Heart right ventricle (tissue), 16 donors: ENCODE results near the gene CCR5. TPM values are rescaled to one million over a fixed set of nuclear protein-coding genes. Genes with fewer than 3 reads are reported as not detected.

Source experiments
- ATAC-seq, 8 donors: fragments of 200-7000 bp; cut with Tn5 transposase; one replicate each; pipeline ENCODE4 v1.9.1; 2020; ENCODE audit warnings: mild to moderate bottlenecking in 8 of 8, moderate library complexity in 8 of 8, moderate number of reproducible peaks in 1 of 8
- DNase-seq, 2 donors: peaks; one replicate each; pipeline ENCODE4 v3.0.0-alpha.2; 2020
- H3K27ac ChIP-seq, 10 donors: fragments of 200-600 bp; sonication (generic) in 2 of 10; one replicate each; pipeline versions ENCODE4 v1.5.0 to v1.8.0; 2020 to 2022; ENCODE audit warnings: mild to moderate bottlenecking in 3 of 10
- H3K27me3 ChIP-seq, 7 donors: fragments of 200-600 bp; one replicate each; pipeline ENCODE4 v1.8.0; 2021 to 2022; ENCODE audit warnings: mild to moderate bottlenecking in 2 of 7
- H3K36me3 ChIP-seq, 9 donors: fragments of 200-600 bp; sonication (generic) in 1 of 9; one replicate each; pipeline versions ENCODE4 v1.5.0 to v1.8.0; 2020 to 2022; ENCODE audit warnings: mild to moderate bottlenecking in 2 of 9
- H3K4me1 ChIP-seq, 9 donors: fragments of 200-600 bp; sonication (generic) in 1 of 9; one replicate each; pipeline versions ENCODE4 v1.5.0 to v1.8.0; 2020 to 2022; ENCODE audit warnings: mild to moderate bottlenecking in 4 of 9
- H3K4me3 ChIP-seq, 10 donors: fragments of 200-600 bp; sonication (generic) in 2 of 10; one replicate each; pipeline versions ENCODE4 v1.5.0 to v1.8.0; 2020 to 2022; ENCODE audit warnings: mild to moderate bottlenecking in 7 of 10, moderate library complexity in 2 of 10
- H3K9me3 ChIP-seq, 11 donors: fragments of 200-600 bp in 10 of 11; sonication (generic) in 2 of 11; one replicate each; pipeline versions ENCODE4 v1.5.0 to v1.8.0; 2013 to 2022; ENCODE audit warnings: mild to moderate bottlenecking in 2 of 11, control low read depth in 1 of 11, moderate library complexity in 1 of 11
- WGBS, 2 donors: extraction: QIAGEN DNeasy Blood & Tissue Kit; methylation state at CpG; one replicate each; pipeline ENCODE4 v1.1.7; 2013; ENCODE audit warnings: inconsistent platforms in 1 of 2; 5-methylcytosine and 5-hydroxymethylcytosine counted together
- intact Hi-C, 10 donors: fragments of 100-400 bp; cut with DNase I; formaldehyde crosslinking; loops; one replicate each; pipeline versions ENCODE4 v1.11.1 to v1.14.2; 2022
- polyA plus RNA-seq, 2 donors: library from polyadenylated mRNA; stranded (reverse); fragments of 200-250 nt; gene quantifications; one replicate each; pipeline ENCODE4 v1.2.3, GENCODE V29; 2013
- total RNA-seq, 10 donors: library from RNA; stranded (reverse); fragmentation: NEBNext Ultra II Directional in 3 of 10; extraction: Animal tissue kit (Norgen Biotek cat#: 25700) in 3 of 10; gene quantifications; one replicate each; pipeline versions ENCODE4 v1.2.1 to v1.2.4, GENCODE V29; 2021 to 2023
- TF ChIP-seq, protein P1 (sequence below), 9 donors: fragments of 200-600 bp; sonication (generic) in 2 of 9; IDR thresholded peaks; one replicate each; pipeline versions ENCODE4 v1.5.0 to v1.8.0; 2021 to 2022; ENCODE audit warnings: antibody characterized with exemption in 9 of 9, mild to moderate bottlenecking in 5 of 9, moderate library complexity in 1 of 9
- donor health status: Arrhythmogenic right ventricular cardiomyopathy.
- donor health status: ischemic (EF 13 %, LVEDD 7.1; RV severe dilation, severe dysfunction).
- donor health status: healthy with polysubstance abuse.
- donor health status: DM: no; HTN: yes; CAD: no.
- donor health status: DM: no; HTN: no; CAD: no.
- donor health status: ischemic (EF 25% LVEDD 6.9; RV normal size, moderate dysfunction).
- donor health status: ischemic (EF 25% LVEDD 5.7; RV mildly dilated, moderate dysfunction).
- donor health status: healthy.
- donor health status: DM: yes; HTN: yes; CAD: no.
- donor health status: Ischemic cardiomyopathy.
- donor health status: ischemic (EF 35%, LVEDD 5.7; RV mildly dilated, moderate dysfunction).
- donor health status: nonischemic (EF 11% LVEDD 7.7; RV severe dilation, severe dysfunction).
- donor health status: DM: yes; HTN: yes; CAD: no.
- donor health status: PGD.
- donor health status: ischemic (EF 29% LVEDD 5.4; RV normal size, mild dysfunction).
- donor health status: nonischemic (EF 23%, LVEDD 6.1; RV moderate dilation, normal function).

CCR5 gene
- total and polyA plus RNA-seq, 12 donors, result 0.17 to 7.2 (median 0.37) TPM

DNA sequence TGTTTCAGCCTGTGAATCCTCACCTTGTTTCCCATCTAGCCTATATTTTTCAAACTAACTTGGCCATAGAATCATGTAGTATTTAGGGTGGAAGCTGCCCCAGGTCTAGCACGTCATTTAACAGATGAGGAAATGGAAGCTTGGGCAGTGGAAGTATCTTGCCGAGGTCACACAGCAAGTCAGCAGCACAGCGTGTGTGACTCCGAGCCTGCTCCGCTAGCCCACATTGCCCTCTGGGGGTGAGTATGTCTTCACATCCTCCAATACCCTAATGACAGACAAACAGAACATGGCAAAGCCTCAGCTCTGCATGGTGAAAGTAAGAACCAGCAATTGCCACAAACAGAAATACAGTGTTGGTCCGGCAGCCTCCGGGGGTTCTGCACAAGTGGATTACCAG is 2.2 kb upstream of the CCR5 start:
- Histone ChIP-seq H3K27ac (peak overlapping the region in 1 of 10 donors; percentile 86), H3K4me3 (no peak overlapping the region), H3K9me3 (no peaks in the 10 kb centered on the region), H3K36me3 (no peaks in the 10 kb centered on the region), H3K4me1 (peaks cover 0 to 50% (median 0%) of the 10 kb centered on the region in 9 donors), H3K27me3 (peaks cover 0 to 45% (median 7%) of the 10 kb centered on the region in 7 donors)
- intact Hi-C loops, result loop anchor here in 3 of 10 donors (5.0 to 10.0 kb wide), 3 partner anchors 86 to 281 kb away; no protein-coding TSS in a partner anchor
- WGBS, 2 donors, result 61 to 64% methylated on average over 7 of the region's 7 CpGs
- TF ChIP-seq, protein P1, sequence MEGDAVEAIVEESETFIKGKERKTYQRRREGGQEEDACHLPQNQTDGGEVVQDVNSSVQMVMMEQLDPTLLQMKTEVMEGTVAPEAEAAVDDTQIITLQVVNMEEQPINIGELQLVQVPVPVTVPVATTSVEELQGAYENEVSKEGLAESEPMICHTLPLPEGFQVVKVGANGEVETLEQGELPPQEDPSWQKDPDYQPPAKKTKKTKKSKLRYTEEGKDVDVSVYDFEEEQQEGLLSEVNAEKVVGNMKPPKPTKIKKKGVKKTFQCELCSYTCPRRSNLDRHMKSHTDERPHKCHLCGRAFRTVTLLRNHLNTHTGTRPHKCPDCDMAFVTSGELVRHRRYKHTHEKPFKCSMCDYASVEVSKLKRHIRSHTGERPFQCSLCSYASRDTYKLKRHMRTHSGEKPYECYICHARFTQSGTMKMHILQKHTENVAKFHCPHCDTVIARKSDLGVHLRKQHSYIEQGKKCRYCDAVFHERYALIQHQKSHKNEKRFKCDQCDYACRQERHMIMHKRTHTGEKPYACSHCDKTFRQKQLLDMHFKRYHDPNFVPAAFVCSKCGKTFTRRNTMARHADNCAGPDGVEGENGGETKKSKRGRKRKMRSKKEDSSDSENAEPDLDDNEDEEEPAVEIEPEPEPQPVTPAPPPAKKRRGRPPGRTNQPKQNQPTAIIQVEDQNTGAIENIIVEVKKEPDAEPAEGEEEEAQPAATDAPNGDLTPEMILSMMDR (IDR thresholded peaks at IDR 0.05), result peak in 4 of 9 donors; percentile 21 to 64 (median 25)
- ATAC-seq (peak in 7 of 8 donors; percentile 64 to 85 (median 74)), DNase-seq (peak; percentile 44 to 46)

DNA sequence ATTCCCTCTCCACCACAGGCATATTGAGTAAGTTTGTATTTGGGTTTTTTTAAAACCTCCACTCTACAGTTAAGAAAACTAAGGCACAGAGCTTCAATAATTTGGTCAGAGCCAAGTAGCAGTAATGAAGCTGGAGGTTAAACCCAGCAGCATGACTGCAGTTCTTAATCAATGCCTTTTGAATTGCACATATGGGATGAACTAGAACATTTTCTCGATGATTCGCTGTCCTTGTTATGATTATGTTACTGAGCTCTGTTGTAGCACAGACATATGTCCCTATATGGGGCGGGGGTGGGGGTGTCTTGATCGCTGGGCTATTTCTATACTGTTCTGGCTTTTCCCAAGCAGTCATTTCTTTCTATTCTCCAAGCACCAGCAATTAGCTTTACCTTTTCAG is 1.6 kb upstream of the CCR5 start:
- peaks cover 0 to 45% (median 7%) of the 10 kb centered on the region in 7 donors for H3K27me3 ChIP-seq
- H3K9me3 ChIP-seq, result no peaks in the 10 kb centered on the region
- intact Hi-C loops, result loop anchor here in 3 of 10 donors (5.0 to 10.0 kb wide), 3 partner anchors 87 to 282 kb away; no protein-coding TSS in a partner anchor
- peak overlapping the region in 1 of 10 donors; percentile 86 for H3K27ac ChIP-seq
- H3K4me1 ChIP-seq, result peaks cover 0 to 50% (median 0%) of the 10 kb centered on the region in 9 donors
- TF ChIP-seq, protein P1 (IDR thresholded peaks at IDR 0.05), result no peak
- ATAC-seq (no peak), DNase-seq (no peak)
- no peaks in the 10 kb centered on the region for H3K36me3 ChIP-seq
- H3K4me3 ChIP-seq, result peak overlapping the region in 1 of 10 donors; percentile 14
- 87 to 91% methylated on average over 4 of the region's 4 CpGs for WGBS, 2 donors

DNA sequence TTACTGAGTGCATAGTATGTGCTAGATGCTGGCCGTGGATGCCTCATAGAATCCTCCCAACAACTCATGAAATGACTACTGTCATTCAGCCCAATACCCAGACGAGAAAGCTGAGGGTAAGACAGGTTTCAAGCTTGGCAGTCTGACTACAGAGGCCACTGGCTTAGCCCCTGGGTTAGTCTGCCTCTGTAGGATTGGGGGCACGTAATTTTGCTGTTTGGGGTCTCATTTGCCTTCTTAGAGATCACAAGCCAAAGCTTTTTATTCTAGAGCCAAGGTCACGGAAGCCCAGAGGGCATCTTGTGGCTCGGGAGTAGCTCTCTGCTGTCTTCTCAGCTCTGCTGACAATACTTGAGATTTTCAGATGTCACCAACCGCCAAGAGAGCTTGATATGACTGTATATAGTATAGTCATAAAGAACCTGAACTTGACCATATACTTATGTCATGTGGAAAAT is 1.0 kb upstream of the CCR5 start:
- Histone ChIP-seq H3K36me3 (no peaks in the 10 kb centered on the region), H3K27ac (peak overlapping the region in 2 of 10 donors; percentile 8 to 86), H3K27me3 (peaks cover 0 to 51% (median 7%) of the 10 kb centered on the region in 7 donors), H3K9me3 (no peaks in the 10 kb centered on the region), H3K4me1 (peaks cover 0 to 50% (median 0%) of the 10 kb centered on the region in 9 donors), H3K4me3 (peak overlapping the region in 2 of 10 donors; percentile 5 to 47)
- DNase-seq (no peak), ATAC-seq (no peak)
- TF ChIP-seq, protein P1 (IDR thresholded peaks at IDR 0.05), result no peak
- 70 to 76% methylated on average over 6 of the region's 6 CpGs for WGBS, 2 donors
- intact Hi-C loops, result loop anchor here in 8 of 10 donors (5.0 to 10.0 kb wide), 8 partner anchors 87 to 435 kb away; no protein-coding TSS in a partner anchor

DNA sequence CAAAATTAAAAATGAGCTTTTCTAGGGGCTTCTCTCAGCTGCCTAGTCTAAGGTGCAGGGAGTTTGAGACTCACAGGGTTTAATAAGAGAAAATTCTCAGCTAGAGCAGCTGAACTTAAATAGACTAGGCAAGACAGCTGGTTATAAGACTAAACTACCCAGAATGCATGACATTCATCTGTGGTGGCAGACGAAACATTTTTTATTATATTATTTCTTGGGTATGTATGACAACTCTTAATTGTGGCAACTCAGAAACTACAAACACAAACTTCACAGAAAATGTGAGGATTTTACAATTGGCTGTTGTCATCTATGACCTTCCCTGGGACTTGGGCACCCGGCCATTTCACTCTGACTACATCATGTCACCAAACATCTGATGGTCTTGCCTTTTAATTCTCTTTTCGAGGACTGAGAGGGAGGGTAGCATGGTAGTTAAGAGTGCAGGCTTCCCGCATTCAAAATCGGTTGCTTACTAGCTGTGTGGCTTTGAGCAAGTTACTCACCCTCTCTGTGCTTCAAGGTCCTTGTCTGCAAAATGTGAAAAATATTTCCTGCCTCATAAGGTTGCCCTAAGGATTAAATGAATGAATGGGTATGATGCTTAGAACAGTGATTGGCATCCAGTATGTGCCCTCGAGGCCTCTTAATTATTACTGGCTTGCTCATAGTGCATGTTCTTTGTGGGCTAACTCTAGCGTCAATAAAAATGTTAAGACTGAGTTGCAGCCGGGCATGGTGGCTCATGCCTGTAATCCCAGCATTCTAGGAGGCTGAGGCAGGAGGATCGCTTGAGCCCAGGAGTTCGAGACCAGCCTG is 984 bp downstream of the CCR5 start:
- peak overlapping the region in 2 of 10 donors; percentile 3 to 47 for H3K4me3 ChIP-seq
- TF ChIP-seq, protein P1 (IDR thresholded peaks at IDR 0.05), result no peak
- intact Hi-C loops, result loop anchor here in 7 of 10 donors (5.0 to 10.0 kb wide), 6 partner anchors 94 to 437 kb away; no protein-coding TSS in a partner anchor
- WGBS, 2 donors, result 77 to 86% methylated on average over 10 of the region's 10 CpGs
- ATAC-seq, result no peak
- H3K27me3 ChIP-seq, result peaks cover 0 to 42% (median 0%) of the 10 kb centered on the region in 7 donors
- peak overlapping the region in 1 of 10 donors; percentile 86 for H3K27ac ChIP-seq
- no peak for DNase-seq
- H3K4me1 ChIP-seq, result peaks cover 0 to 50% (median 0%) of the 10 kb centered on the region in 9 donors
- no peaks in the 10 kb centered on the region for H3K9me3 ChIP-seq
- no peaks in the 10 kb centered on the region for H3K36me3 ChIP-seq
